ENCODE data around the gene SPOP.

The SPOP gene

DNA sequence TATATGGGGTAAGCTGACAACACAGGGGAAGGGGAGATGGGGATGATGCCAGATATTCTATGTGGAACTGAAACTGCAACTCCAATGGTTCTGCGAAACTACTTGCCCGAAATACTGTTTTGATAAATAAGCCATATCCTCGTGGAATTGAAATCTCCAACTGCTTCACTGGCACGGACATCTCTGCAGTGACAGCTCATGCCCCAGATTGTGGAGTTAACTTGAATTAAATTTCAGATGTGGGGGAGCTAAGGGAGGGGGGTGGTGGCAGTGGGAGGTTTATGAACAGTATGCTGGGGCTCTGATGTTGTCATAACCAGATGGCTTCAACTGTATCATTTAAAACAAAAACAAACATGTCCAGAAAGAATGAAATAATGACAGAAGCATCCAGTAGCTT lies 80.5 kb downstream of the SPOP start (continued):
- TF ChIP-seq SP7 (tag by site-specific recombination; IDR thresholded peaks at IDR 0.05) (no peak), ZNF596 (tag by site-specific recombination; IDR thresholded peaks at IDR 0.05) (no peak), ZNF112 (tag by site-specific recombination; IDR thresholded peaks at IDR 0.05) (no peak), ZNF404 (tag by site-specific recombination; IDR thresholded peaks at IDR 0.05) (no peak)

DNA sequence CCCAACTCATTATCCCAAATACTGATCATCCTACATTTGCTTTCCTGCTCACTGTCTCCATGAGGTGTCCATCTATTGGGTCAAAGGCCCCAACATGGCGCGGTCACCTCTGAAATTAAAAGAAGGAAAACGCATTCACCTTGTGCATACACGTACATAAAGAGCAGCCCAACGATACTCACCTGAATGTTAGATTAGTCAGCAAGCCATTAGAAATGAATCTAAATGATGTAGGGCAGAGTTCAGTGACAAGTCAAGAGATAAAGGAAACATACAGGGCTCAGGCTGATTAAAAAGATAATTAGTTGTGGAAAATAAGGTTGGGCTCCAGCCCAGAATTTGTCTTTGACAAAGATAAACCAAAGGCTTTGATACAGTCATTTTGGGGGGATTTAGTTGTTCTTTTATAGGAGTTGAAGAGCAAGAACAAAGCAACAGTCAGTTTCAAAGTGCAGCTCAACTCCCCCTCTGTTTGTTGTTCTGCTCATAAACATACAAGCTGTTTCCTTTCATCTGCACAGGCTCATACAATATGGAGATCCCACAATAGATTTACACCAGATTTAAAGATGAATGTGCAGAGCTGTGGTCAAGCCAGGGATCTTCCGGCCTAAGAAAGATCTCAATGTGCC lies 81.2 kb downstream of the SPOP start:
- no peaks in the 10 kb centered on the region for H3K9me3 ChIP-seq (ENCODE audit: control insufficient read depth, insufficient read depth, low read depth, low read length)
- no peak overlapping the region for H3K27ac ChIP-seq (ENCODE audit: extremely low read depth, low read depth, low read length)
- POLR2A ChIA-PET, result interaction anchor here (0.6 kb wide), 1 partner anchor 94 kb away, joined by 5 read pairs; no protein-coding TSS in a partner anchor
- no peaks in the 10 kb centered on the region for H3K4me1 ChIP-seq (ENCODE audit: control insufficient read depth, insufficient read depth, low read length)
- CTCF ChIA-PET, result interaction anchor here (1.4 to 1.6 kb wide), 3 partner anchors 20 to 99 kb away, joined by 4 to 8 read pairs (median 8); no protein-coding TSS in a partner anchor
- peaks cover 19 to 64% of the 10 kb centered on the region in 2 experiments for H3K36me3 ChIP-seq (ENCODE audit: control insufficient read depth in 2 of 2, insufficient read depth in 1 of 2, low read length in 2 of 2)
- TF ChIP-seq ZNF747 (tag by site-specific recombination; IDR thresholded peaks at IDR 0.05), result no peak
- TF ChIP-seq, protein P1, sequence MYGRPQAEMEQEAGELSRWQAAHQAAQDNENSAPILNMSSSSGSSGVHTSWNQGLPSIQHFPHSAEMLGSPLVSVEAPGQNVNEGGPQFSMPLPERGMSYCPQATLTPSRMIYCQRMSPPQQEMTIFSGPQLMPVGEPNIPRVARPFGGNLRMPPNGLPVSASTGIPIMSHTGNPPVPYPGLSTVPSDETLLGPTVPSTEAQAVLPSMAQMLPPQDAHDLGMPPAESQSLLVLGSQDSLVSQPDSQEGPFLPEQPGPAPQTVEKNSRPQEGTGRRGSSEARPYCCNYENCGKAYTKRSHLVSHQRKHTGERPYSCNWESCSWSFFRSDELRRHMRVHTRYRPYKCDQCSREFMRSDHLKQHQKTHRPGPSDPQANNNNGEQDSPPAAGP (tag by site-specific recombination; IDR thresholded peaks at IDR 0.05), result no peak
- TF ChIP-seq, protein P2, sequence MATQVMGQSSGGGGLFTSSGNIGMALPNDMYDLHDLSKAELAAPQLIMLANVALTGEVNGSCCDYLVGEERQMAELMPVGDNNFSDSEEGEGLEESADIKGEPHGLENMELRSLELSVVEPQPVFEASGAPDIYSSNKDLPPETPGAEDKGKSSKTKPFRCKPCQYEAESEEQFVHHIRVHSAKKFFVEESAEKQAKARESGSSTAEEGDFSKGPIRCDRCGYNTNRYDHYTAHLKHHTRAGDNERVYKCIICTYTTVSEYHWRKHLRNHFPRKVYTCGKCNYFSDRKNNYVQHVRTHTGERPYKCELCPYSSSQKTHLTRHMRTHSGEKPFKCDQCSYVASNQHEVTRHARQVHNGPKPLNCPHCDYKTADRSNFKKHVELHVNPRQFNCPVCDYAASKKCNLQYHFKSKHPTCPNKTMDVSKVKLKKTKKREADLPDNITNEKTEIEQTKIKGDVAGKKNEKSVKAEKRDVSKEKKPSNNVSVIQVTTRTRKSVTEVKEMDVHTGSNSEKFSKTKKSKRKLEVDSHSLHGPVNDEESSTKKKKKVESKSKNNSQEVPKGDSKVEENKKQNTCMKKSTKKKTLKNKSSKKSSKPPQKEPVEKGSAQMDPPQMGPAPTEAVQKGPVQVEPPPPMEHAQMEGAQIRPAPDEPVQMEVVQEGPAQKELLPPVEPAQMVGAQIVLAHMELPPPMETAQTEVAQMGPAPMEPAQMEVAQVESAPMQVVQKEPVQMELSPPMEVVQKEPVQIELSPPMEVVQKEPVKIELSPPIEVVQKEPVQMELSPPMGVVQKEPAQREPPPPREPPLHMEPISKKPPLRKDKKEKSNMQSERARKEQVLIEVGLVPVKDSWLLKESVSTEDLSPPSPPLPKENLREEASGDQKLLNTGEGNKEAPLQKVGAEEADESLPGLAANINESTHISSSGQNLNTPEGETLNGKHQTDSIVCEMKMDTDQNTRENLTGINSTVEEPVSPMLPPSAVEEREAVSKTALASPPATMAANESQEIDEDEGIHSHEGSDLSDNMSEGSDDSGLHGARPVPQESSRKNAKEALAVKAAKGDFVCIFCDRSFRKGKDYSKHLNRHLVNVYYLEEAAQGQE (tag by site-specific recombination; IDR thresholded peaks at IDR 0.05), result no peak
- TF ChIP-seq, protein P3, sequence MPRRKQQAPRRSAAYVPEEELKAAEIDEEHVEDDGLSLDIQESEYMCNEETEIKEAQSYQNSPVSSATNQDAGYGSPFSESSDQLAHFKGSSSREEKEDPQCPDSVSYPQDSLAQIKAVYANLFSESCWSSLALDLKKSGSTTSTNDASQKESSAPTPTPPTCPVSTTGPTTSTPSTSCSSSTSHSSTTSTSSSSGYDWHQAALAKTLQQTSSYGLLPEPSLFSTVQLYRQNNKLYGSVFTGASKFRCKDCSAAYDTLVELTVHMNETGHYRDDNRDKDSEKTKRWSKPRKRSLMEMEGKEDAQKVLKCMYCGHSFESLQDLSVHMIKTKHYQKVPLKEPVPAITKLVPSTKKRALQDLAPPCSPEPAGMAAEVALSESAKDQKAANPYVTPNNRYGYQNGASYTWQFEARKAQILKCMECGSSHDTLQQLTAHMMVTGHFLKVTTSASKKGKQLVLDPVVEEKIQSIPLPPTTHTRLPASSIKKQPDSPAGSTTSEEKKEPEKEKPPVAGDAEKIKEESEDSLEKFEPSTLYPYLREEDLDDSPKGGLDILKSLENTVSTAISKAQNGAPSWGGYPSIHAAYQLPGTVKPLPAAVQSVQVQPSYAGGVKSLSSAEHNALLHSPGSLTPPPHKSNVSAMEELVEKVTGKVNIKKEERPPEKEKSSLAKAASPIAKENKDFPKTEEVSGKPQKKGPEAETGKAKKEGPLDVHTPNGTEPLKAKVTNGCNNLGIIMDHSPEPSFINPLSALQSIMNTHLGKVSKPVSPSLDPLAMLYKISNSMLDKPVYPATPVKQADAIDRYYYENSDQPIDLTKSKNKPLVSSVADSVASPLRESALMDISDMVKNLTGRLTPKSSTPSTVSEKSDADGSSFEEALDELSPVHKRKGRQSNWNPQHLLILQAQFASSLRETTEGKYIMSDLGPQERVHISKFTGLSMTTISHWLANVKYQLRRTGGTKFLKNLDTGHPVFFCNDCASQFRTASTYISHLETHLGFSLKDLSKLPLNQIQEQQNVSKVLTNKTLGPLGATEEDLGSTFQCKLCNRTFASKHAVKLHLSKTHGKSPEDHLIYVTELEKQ (tag by site-specific recombination; IDR thresholded peaks at IDR 0.05; ENCODE audit: borderline replicate concordance), result no peak
- TF ChIP-seq MZF1 (tag by site-specific recombination; IDR thresholded peaks at IDR 0.05; ENCODE audit: borderline replicate concordance), result no peak
- no peak for TF ChIP-seq ZBTB7A (tag by site-specific recombination; IDR thresholded peaks at IDR 0.05; ENCODE audit: low read depth)
- TF ChIP-seq, protein P4, sequence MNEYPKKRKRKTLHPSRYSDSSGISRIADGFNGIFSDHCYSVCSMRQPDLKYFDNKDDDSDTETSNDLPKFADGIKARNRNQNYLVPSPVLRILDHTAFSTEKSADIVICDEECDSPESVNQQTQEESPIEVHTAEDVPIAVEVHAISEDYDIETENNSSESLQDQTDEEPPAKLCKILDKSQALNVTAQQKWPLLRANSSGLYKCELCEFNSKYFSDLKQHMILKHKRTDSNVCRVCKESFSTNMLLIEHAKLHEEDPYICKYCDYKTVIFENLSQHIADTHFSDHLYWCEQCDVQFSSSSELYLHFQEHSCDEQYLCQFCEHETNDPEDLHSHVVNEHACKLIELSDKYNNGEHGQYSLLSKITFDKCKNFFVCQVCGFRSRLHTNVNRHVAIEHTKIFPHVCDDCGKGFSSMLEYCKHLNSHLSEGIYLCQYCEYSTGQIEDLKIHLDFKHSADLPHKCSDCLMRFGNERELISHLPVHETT (tag by site-specific recombination; IDR thresholded peaks at IDR 0.05), result no peak
- TF ChIP-seq ZNF544 (tag by site-specific recombination; IDR thresholded peaks at IDR 0.05), result no peak
- no peak for TF ChIP-seq ZNF707 (tag by site-specific recombination; IDR thresholded peaks at IDR 0.05)
- no peak for TF ChIP-seq ZNF416 (tag by site-specific recombination; IDR thresholded peaks at IDR 0.05)
- H3K4me3 ChIP-seq (ENCODE audit: low read depth, low read length), result no peak overlapping the region
